ENCODE results near the gene TUFT1.
A peak's percentile ranks its signal among the peaks of the same experiment; 100 is the strongest.
"Not testable (repeated sequence)": the region's sequence is repeated elsewhere in the genome, so short reads cannot be mapped to it uniquely, and the experiment has no call there.

The TUFT1 gene

GRCh38 chr1:151578941-151579340 is 38.8 kb downstream of the TUFT1 start:
- DNase-seq (ENCODE audit: low spot score): no peak
- no peak for FAIRE-seq

- DNase-seq (ENCODE audit: low spot score): peak; percentile 40
- FAIRE-seq: no peak
These were observed 39.5 kb downstream of the TUFT1 start for GRCh38 chr1:151579436-151580225.

- FAIRE-seq: no peak
- DNase-seq (ENCODE audit: low spot score): no peak
These were observed 41.3 kb downstream of the TUFT1 start for GRCh38 chr1:151581451-151581850.

GRCh38 chr1:151581921-151582320 is 41.8 kb downstream of the TUFT1 start:
- DNase-seq (ENCODE audit: low spot score) (no peak), FAIRE-seq (no peak)

- no peak for FAIRE-seq
- DNase-seq (ENCODE audit: low spot score): no peak
These were observed 43.7 kb downstream of the TUFT1 start for GRCh38 chr1:151583796-151584195.

GRCh38 chr1:151584278-151584677 is 44.2 kb downstream of the TUFT1 start:
- DNase-seq (ENCODE audit: low spot score) (no peak), FAIRE-seq (no peak)

GRCh38 chr1:151584780-151585179 is 44.7 kb downstream of the TUFT1 start:
- FAIRE-seq: no peak
- DNase-seq (ENCODE audit: low spot score): no peak

GRCh38 chr1:151585622-151586021 is 45.5 kb downstream of the TUFT1 start:
- DNase-seq (ENCODE audit: low spot score) (no peak), FAIRE-seq (peak; percentile 58)

- FAIRE-seq (no peak), DNase-seq (ENCODE audit: low spot score) (no peak)
These were observed 50.9 kb downstream of the TUFT1 start for GRCh38 chr1:151590961-151591360.

GRCh38 chr1:151593730-151594129 is 53.6 kb downstream of the TUFT1 start:
- FAIRE-seq: no peak

GRCh38 chr1:151594143-151594625 is 54.1 kb downstream of the TUFT1 start:
- no peak for FAIRE-seq
- DNase-seq (ENCODE audit: low spot score): peak; percentile 38

More at GRCh38 chr1:151593730-151594129, 53.6 kb downstream of the TUFT1 start:
- no peak for DNase-seq (ENCODE audit: low spot score)

GRCh38 chr1:151596166-151596953 is 56.3 kb downstream of the TUFT1 start:
- peak; percentile 71 for FAIRE-seq
- peak; percentile 89 for DNase-seq (ENCODE audit: low spot score)

- not testable (repeated sequence) for FAIRE-seq; DNase-seq (ENCODE audit: low spot score)
These were observed 62.4 kb downstream of the TUFT1 start for GRCh38 chr1:151602550-151602949.

GRCh38 chr1:151604291-151604690 is 64.2 kb downstream of the TUFT1 start:
- FAIRE-seq: no peak

GRCh38 chr1:151606384-151606783 is 66.3 kb downstream of the TUFT1 start:
- FAIRE-seq (no peak), DNase-seq (ENCODE audit: low spot score) (peak; percentile 58)

More at GRCh38 chr1:151604291-151604690, 64.2 kb downstream of the TUFT1 start:
- no peak for DNase-seq (ENCODE audit: low spot score)

- no peak for DNase-seq (ENCODE audit: low spot score)
- FAIRE-seq: no peak
These were observed 66.7 kb downstream of the TUFT1 start for GRCh38 chr1:151606857-151607256.

- DNase-seq (ENCODE audit: low spot score) (no peak), FAIRE-seq (no peak)
These were observed 70.0 kb downstream of the TUFT1 start for GRCh38 chr1:151610142-151610541.

- peak; percentile 31 for DNase-seq (ENCODE audit: low spot score)
- FAIRE-seq: no peak
These were observed 71.2 kb downstream of the TUFT1 start for GRCh38 chr1:151611288-151611790.

GRCh38 chr1:151611832-151612500 is 71.9 kb downstream of the TUFT1 start, which contains the start of gene SNX27:
SNX27 (plus strand) TSS chr1:151612050; CDS start chr1:151612202, 152 bp downstream.
- DNase-seq (ENCODE audit: low spot score) (peak; percentile 81), FAIRE-seq (no peak)

GRCh38 chr1:151612501-151613281 is 72.6 kb downstream of the TUFT1 start:
- DNase-seq (ENCODE audit: low spot score) (no peak), FAIRE-seq (no peak)
